Astrocyte (in vitro differentiated cells and primary cell): ENCODE measurements around the gene PEMT. TPM values are rescaled to one million over a fixed set of nuclear protein-coding genes. Genes with fewer than 3 reads are reported as not detected.

ENCODE experiments used
- DNase-seq: peaks from one replicate; pipeline ENCODE4 v3.0.0-alpha.2; 2010; ENCODE audit warnings: low read depth
- FAIRE-seq: peaks from 2 replicates; lab custom pipeline; 2011; peaks lifted over from hg19 to GRCh38; lab: Jason Lieb, UNC
- H2AFZ ChIP-seq: 2 replicates; pipeline ENCODE4 v1.6.0; 2012; ENCODE audit warnings: low read depth, low read length, inconsistent platforms
- H3K27ac ChIP-seq: 2 replicates; pipeline ENCODE4 v1.5.1; 2011; ENCODE audit warnings: low read depth, low read length, inconsistent platforms
- H3K27me3 ChIP-seq: 2 replicates; pipeline ENCODE4 v1.6.0; 2011; ENCODE audit warnings: low read length, inconsistent platforms; ENCODE audit not compliant: insufficient read depth
- H3K36me3 ChIP-seq: 2 replicates; pipeline ENCODE4 v1.5.1; 2011; ENCODE audit warnings: low read length, inconsistent platforms; ENCODE audit not compliant: insufficient read depth
- H3K4me1 ChIP-seq: 2 replicates; pipeline ENCODE4 v1.5.1; 2011; ENCODE audit warnings: low read length, inconsistent platforms; ENCODE audit not compliant: insufficient read depth
- H3K4me2 ChIP-seq: 2 replicates; pipeline ENCODE4 v1.6.0; 2012; ENCODE audit warnings: low read length, inconsistent platforms
- H3K4me3 ChIP-seq: 2 replicates; pipeline ENCODE4 v1.5.1; 2011; ENCODE audit warnings: low read depth, mild to moderate bottlenecking, low read length, inconsistent platforms; ENCODE audit not compliant: insufficient read depth
- H3K79me2 ChIP-seq: 2 replicates; pipeline ENCODE4 v1.6.0; 2012; ENCODE audit warnings: mild to moderate bottlenecking, low read length, inconsistent platforms; ENCODE audit not compliant: insufficient read depth
- H3K9ac ChIP-seq: 2 replicates; pipeline ENCODE4 v1.6.0; 2012; ENCODE audit warnings: mild to moderate bottlenecking, low read length, inconsistent platforms
- H3K9me3 ChIP-seq: 2 replicates; pipeline ENCODE4 v1.5.1; 2012; ENCODE audit warnings: low read depth, mild to moderate bottlenecking, low read length, inconsistent platforms; ENCODE audit not compliant: insufficient read depth
- H4K20me1 ChIP-seq: 2 replicates; pipeline ENCODE4 v1.6.0; 2012; ENCODE audit warnings: low read length, inconsistent platforms; ENCODE audit not compliant: insufficient read depth
- H3K27ac Mint-ChIP-seq: one replicate; pipeline ENCODE4 v1.8.0; 2021; ENCODE audit warnings: mild to moderate bottlenecking, mixed read lengths; ENCODE audit not compliant: unreplicated experiment
- H3K27me3 Mint-ChIP-seq: one replicate; pipeline ENCODE4 v1.8.0; 2021; ENCODE audit warnings: low read depth, mixed read lengths; ENCODE audit not compliant: unreplicated experiment
- H3K36me3 Mint-ChIP-seq: one replicate; pipeline ENCODE4 v1.8.0; 2021; ENCODE audit warnings: low read depth, mixed read lengths; ENCODE audit not compliant: unreplicated experiment
- H3K4me1 Mint-ChIP-seq: one replicate; pipeline ENCODE4 v1.8.0; 2021; ENCODE audit warnings: low read depth, mixed read lengths; ENCODE audit not compliant: unreplicated experiment
- H3K4me3 Mint-ChIP-seq: one replicate; pipeline ENCODE4 v1.8.0; 2021; ENCODE audit warnings: mild to moderate bottlenecking, moderate library complexity, mixed read lengths; ENCODE audit not compliant: unreplicated experiment
- H3K9me3 Mint-ChIP-seq: one replicate; pipeline ENCODE4 v1.8.0; 2021; ENCODE audit warnings: mild to moderate bottlenecking, mixed read lengths; ENCODE audit not compliant: unreplicated experiment
- EZH2 ChIP-seq: IDR thresholded peaks from 2 replicates; pipeline ENCODE4 v1.6.1; 2012; ENCODE audit warnings: mild to moderate bottlenecking, low read length, inconsistent platforms; ENCODE audit not compliant: insufficient read depth
- total RNA-seq: library from RNA; stranded (reverse); gene quantifications from 2 replicates; pipeline ENCODE4 v1.2.1, GENCODE V29; 2021
- TF ChIP-seq, protein P1 (sequence below): IDR thresholded peaks from 2 replicates; pipeline ENCODE4 v1.5.1; 2011; ENCODE audit warnings: low read depth, mild to moderate bottlenecking, inconsistent platforms, low read length, moderate library complexity; ENCODE audit not compliant: insufficient read depth

Gene PEMT
- total RNA-seq, 1 donor from 2014 or later, result 19.5 TPM

DNA sequence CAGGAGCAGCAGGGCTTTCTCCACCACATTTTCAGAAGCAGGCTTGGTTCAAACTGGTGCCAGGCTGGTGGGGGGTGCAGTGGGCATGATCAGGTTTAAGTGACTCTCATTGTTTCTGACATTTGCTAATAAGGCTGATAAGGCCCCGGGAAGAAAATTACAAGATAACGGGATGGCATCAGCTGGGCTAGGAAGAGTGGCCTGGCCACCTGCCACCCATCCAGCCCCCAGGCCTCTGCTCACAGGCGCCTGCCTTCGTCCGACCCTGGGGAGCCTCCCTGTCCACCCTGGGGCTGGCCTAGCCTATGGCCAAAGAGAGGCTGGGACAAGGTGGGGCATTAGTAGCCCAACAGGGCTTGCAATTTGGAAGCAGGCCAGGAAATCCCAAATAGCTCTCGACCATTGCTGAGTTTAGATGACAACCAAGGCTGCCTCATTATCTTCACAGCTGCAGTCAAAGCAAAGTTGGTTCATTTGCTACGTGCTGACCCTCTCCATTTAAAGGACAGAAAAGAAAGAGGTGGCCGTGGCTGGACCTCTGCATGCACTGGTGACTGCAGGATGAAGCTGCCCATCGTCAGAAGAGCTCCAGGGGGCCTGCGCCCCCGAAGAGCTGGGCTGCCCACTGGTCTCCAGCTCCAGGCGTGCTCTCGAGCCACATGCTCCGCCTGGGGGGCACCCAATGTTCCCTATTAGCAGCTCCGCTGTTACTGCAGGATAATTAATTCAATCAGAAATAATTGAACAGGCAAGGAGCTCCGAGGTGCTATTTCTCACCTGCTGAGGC lies 44.9 kb downstream of the PEMT start:
- Histone ChIP-seq H3K27ac (no peak overlapping the region), H3K9me3 (no peaks in the 10 kb centered on the region), H3K27me3 (no peaks in the 10 kb centered on the region), H3K9ac (no peak overlapping the region), H3K4me2 (no peak overlapping the region), H3K36me3 (no peaks in the 10 kb centered on the region), H2AFZ (no peak overlapping the region), H3K4me3 (no peak overlapping the region), H3K4me1 (peaks cover 9% of the 10 kb centered on the region), H3K79me2 (no peaks in the 10 kb centered on the region), H4K20me1 (peaks cover 24% of the 10 kb centered on the region)
- peaks cover 20% of the 10 kb centered on the region for H3K27me3 Mint-ChIP-seq
- no peak overlapping the region for H3K27ac Mint-ChIP-seq
- no peak for FAIRE-seq
- no peak overlapping the region for H3K4me3 Mint-ChIP-seq
- no peak for TF ChIP-seq EZH2
- TF ChIP-seq, protein P1, sequence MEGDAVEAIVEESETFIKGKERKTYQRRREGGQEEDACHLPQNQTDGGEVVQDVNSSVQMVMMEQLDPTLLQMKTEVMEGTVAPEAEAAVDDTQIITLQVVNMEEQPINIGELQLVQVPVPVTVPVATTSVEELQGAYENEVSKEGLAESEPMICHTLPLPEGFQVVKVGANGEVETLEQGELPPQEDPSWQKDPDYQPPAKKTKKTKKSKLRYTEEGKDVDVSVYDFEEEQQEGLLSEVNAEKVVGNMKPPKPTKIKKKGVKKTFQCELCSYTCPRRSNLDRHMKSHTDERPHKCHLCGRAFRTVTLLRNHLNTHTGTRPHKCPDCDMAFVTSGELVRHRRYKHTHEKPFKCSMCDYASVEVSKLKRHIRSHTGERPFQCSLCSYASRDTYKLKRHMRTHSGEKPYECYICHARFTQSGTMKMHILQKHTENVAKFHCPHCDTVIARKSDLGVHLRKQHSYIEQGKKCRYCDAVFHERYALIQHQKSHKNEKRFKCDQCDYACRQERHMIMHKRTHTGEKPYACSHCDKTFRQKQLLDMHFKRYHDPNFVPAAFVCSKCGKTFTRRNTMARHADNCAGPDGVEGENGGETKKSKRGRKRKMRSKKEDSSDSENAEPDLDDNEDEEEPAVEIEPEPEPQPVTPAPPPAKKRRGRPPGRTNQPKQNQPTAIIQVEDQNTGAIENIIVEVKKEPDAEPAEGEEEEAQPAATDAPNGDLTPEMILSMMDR, result no peak
- H3K36me3 Mint-ChIP-seq, result peaks cover 7% of the 10 kb centered on the region
- no peaks in the 10 kb centered on the region for H3K9me3 Mint-ChIP-seq
- DNase-seq, result no peak
- peaks cover 8% of the 10 kb centered on the region for H3K4me1 Mint-ChIP-seq

DNA sequence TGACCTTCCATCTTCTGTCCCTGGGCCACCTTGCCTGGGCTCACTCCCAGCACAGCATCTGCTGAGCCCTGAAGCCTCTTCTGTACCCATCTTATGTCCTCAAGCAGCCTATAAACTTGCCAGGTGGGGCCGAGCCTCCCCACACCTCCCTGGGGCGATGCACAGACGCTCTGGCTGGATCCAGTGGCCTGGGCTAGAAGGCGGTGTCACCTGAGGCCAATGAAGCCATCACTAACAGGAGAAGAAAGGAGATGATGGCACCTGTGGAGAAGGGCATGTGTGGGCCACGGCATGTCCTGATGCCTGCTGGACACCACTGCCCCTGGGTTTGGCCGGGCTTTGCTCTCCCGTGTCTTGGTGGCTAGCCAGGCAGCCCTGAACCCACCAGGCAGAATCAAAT lies 45.5 kb downstream of the PEMT start:
- Histone ChIP-seq H3K9me3 (no peaks in the 10 kb centered on the region), H3K4me3 (no peak overlapping the region), H3K4me2 (no peak overlapping the region), H3K27me3 (no peaks in the 10 kb centered on the region), H3K79me2 (no peaks in the 10 kb centered on the region), H2AFZ (no peak overlapping the region), H4K20me1 (peaks cover 24% of the 10 kb centered on the region), H3K4me1 (peaks cover 9% of the 10 kb centered on the region), H3K36me3 (no peaks in the 10 kb centered on the region), H3K27ac (no peak overlapping the region), H3K9ac (no peak overlapping the region)
- Mint-ChIP-seq H3K36me3 (peaks cover 7% of the 10 kb centered on the region), H3K27ac (no peak overlapping the region), H3K4me3 (no peak overlapping the region), H3K4me1 (peaks cover 8% of the 10 kb centered on the region), H3K9me3 (no peaks in the 10 kb centered on the region), H3K27me3 (peaks cover 20% of the 10 kb centered on the region)
- TF ChIP-seq EZH2, result no peak
- TF ChIP-seq, protein P1, result no peak
- no peak for DNase-seq
- no peak for FAIRE-seq
